LNCAP (cell line): ENCODE data around the gene NT5DC1.

Experiments
- CTCF ChIP-seq: fragments of 450-650 bp; IDR thresholded peaks from 2 replicates; pipeline ENCODE4 v1.5.1; 2017; ENCODE audit warnings: mild to moderate bottlenecking

The NT5DC1 gene

GRCh38 chr6:116298973-116299372 is 198.3 kb downstream of the NT5DC1 start:
- TF ChIP-seq CTCF = no peak
